Suppressor macrophage treated with lipopolysaccharide for 4 hours (primary cell): ENCODE data around the gene FRMD4A.
A peak's percentile ranks its signal among the peaks of the same experiment; 100 is the strongest.
"Not testable (repeated sequence)": the region's sequence is repeated elsewhere in the genome, so short reads cannot be mapped to it uniquely, and the experiment has no call there.

Source experiments
- DNase-seq: peaks from one replicate; pipeline ENCODE4 v3.0.0-alpha.2; 2020

The FRMD4A gene

GRCh38 chr10:13936826-13937225 is 393.9 kb downstream of the FRMD4A start:
- no peak for DNase-seq

GRCh38 chr10:13930120-13930519 is 400.6 kb downstream of the FRMD4A start:
- no peak for DNase-seq

GRCh38 chr10:13928451-13928850 is 402.3 kb downstream of the FRMD4A start:
- DNase-seq, result no peak

GRCh38 chr10:13925971-13926780 is 404.5 kb downstream of the FRMD4A start:
- DNase-seq, result no peak

- peak; percentile 55 for DNase-seq
Measured at GRCh38 chr10:13924040-13924725, 406.5 kb downstream of the FRMD4A start.

- DNase-seq, result no peak
Measured at GRCh38 chr10:13922586-13922985, 408.1 kb downstream of the FRMD4A start.

GRCh38 chr10:13921941-13922340 is 408.8 kb downstream of the FRMD4A start:
- no peak for DNase-seq

GRCh38 chr10:13921131-13921530 is 409.6 kb downstream of the FRMD4A start:
- not testable (repeated sequence) for DNase-seq

GRCh38 chr10:13920465-13920864 is 410.3 kb downstream of the FRMD4A start:
- no peak for DNase-seq

GRCh38 chr10:13920031-13920430 is 410.7 kb downstream of the FRMD4A start:
- no peak for DNase-seq

GRCh38 chr10:13917791-13918190 is 412.9 kb downstream of the FRMD4A start:
- no peak for DNase-seq

- DNase-seq, result no peak
Measured at GRCh38 chr10:13916384-13916947, 414.3 kb downstream of the FRMD4A start.

- no peak for DNase-seq
Measured at GRCh38 chr10:13915710-13916109, 415.0 kb downstream of the FRMD4A start.

GRCh38 chr10:13913897-13914296 is 416.8 kb downstream of the FRMD4A start:
- peak; percentile 53 for DNase-seq

- DNase-seq, result peak; percentile 57
Measured at GRCh38 chr10:13911821-13912520, 418.8 kb downstream of the FRMD4A start.

- peak; percentile 73 for DNase-seq
Measured at GRCh38 chr10:13909516-13910258, 421.0 kb downstream of the FRMD4A start.

- DNase-seq, result no peak
Measured at GRCh38 chr10:13908475-13908874, 422.2 kb downstream of the FRMD4A start.

- no peak for DNase-seq
Measured at GRCh38 chr10:13907570-13907969, 423.2 kb downstream of the FRMD4A start.

- no peak for DNase-seq
Measured at GRCh38 chr10:13905281-13905680, 425.4 kb downstream of the FRMD4A start.

- no peak for DNase-seq
Measured at GRCh38 chr10:13904064-13904463, 426.7 kb downstream of the FRMD4A start.

- no peak for DNase-seq
Measured at GRCh38 chr10:13902868-13903587, 427.7 kb downstream of the FRMD4A start.

- no peak for DNase-seq
Measured at GRCh38 chr10:13899941-13900340, 430.8 kb downstream of the FRMD4A start.
